Measurements from ENCODE around the gene GATC.
"Not testable (repeated sequence)": the region's sequence is repeated elsewhere in the genome, so short reads cannot be mapped to it uniquely, and the experiment has no call there.

GATC gene

DNA sequence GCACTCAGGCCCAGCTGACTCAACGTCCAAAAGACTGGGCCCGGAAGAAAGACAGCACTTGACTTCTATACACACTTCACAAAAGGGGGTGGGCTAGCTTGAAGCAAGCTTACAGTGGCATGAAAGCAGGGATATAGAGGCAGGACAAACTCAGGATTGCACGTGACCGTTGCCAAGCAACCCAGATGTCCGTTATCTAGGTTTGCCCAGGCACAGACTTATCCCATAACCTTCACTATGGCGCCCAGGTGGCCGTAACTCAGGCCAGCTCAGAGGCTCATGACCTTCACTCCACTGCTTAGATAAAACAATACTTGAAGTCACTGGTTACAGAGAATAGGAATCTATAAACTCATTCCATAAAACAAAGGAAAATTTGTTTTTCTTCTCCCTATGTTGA is 41.3 kb downstream of the GATC start:
- not testable (repeated sequence) for H2BK5ac ChIP-seq (ENCODE audit: low read length); H3K4ac ChIP-seq (ENCODE audit: low read length); H2AK5ac ChIP-seq (ENCODE audit: low read depth, low read length); H2AFZ ChIP-seq (ENCODE audit: low read length); H4K91ac ChIP-seq (ENCODE audit: low read depth, low read length, poor library complexity); H3K9me3 ChIP-seq (replicated peaks in 1 of 2; ENCODE audit: control insufficient read depth in 2 of 2, insufficient read depth in 1 of 2, low read depth in 1 of 2, low read length in 2 of 2); DNase-seq (ENCODE audit: low spot score); H3K4me2 ChIP-seq (ENCODE audit: insufficient read depth, low read length, poor library complexity, severe bottlenecking); H3K27me3 ChIP-seq (ENCODE audit: control insufficient read depth in 3 of 3, insufficient read depth in 3 of 3, low read depth in 1 of 3, low read length in 3 of 3); H3K9ac ChIP-seq (ENCODE audit: low read depth, low read length, poor library complexity); H3K4me3 ChIP-seq (ENCODE audit: low read length in 2 of 2); H2BK15ac ChIP-seq (ENCODE audit: low read length); H3K18ac ChIP-seq (ENCODE audit: low read length); H3K27ac ChIP-seq (replicated peaks; ENCODE audit: low read length); H3K79me1 ChIP-seq (ENCODE audit: low read depth, low read length); H3K4me1 ChIP-seq (ENCODE audit: control insufficient read depth in 2 of 2, insufficient read depth in 1 of 2, low read depth in 1 of 2, low read length in 2 of 2); H3K14ac ChIP-seq (ENCODE audit: low read length); H2BK120ac ChIP-seq (ENCODE audit: low read depth, low read length); H2BK12ac ChIP-seq (ENCODE audit: low read length); H3K23ac ChIP-seq (ENCODE audit: low read depth, low read length, poor library complexity); H4K8ac ChIP-seq (ENCODE audit: low read depth, low read length)
- WGBS, 2 donors (ENCODE audit: extremely low coverage in 2 of 2, insufficient read length in 2 of 2, insufficient replicate concordance in 1 of 2): no CpG with 5 or more reads among the region's 7 CpGs
- H3K36me3 ChIP-seq (replicated peaks in 1 of 2; ENCODE audit: control insufficient read depth in 2 of 2, insufficient read depth in 2 of 2, low read length in 2 of 2): peaks cover 0 to 25% of the 10 kb centered on the region in 2 donors

- Histone ChIP-seq H3K4me3 (ENCODE audit: low read length in 2 of 2) (no peak overlapping the region), H3K9me3 (replicated peaks in 1 of 2; ENCODE audit: control insufficient read depth in 2 of 2, insufficient read depth in 1 of 2, low read depth in 1 of 2, low read length in 2 of 2) (peaks cover 0 to 2% of the 10 kb centered on the region in 2 donors), H2BK5ac (ENCODE audit: low read length) (no peak overlapping the region), H2AFZ (ENCODE audit: low read length) (no peak overlapping the region), H3K23ac (ENCODE audit: low read depth, low read length, poor library complexity) (no peak overlapping the region), H2BK12ac (ENCODE audit: low read length) (no peak overlapping the region), H3K36me3 (replicated peaks in 1 of 2; ENCODE audit: control insufficient read depth in 2 of 2, insufficient read depth in 2 of 2, low read length in 2 of 2) (peaks cover 0 to 25% of the 10 kb centered on the region in 2 donors), H2BK15ac (ENCODE audit: low read length) (no peak overlapping the region), H3K14ac (ENCODE audit: low read length) (no peak overlapping the region), H4K91ac (ENCODE audit: low read depth, low read length, poor library complexity) (no peak overlapping the region), H3K9ac (ENCODE audit: low read depth, low read length, poor library complexity) (no peak overlapping the region), H2AK5ac (ENCODE audit: low read depth, low read length) (no peak overlapping the region), H3K4me1 (ENCODE audit: control insufficient read depth in 2 of 2, insufficient read depth in 1 of 2, low read depth in 1 of 2, low read length in 2 of 2) (peaks cover 0 to 3% of the 10 kb centered on the region in 2 donors), H3K27ac (replicated peaks; ENCODE audit: low read length) (no peak overlapping the region), H2BK120ac (ENCODE audit: low read depth, low read length) (no peak overlapping the region), H4K8ac (ENCODE audit: low read depth, low read length) (peak overlapping the region; percentile 23), H3K4ac (ENCODE audit: low read length) (no peak overlapping the region), H3K27me3 (ENCODE audit: control insufficient read depth in 3 of 3, insufficient read depth in 3 of 3, low read depth in 1 of 3, low read length in 3 of 3) (no peaks in the 10 kb centered on the region), H3K4me2 (ENCODE audit: insufficient read depth, low read length, poor library complexity, severe bottlenecking) (no peak overlapping the region), H3K79me1 (ENCODE audit: low read depth, low read length) (no peaks in the 10 kb centered on the region), H3K18ac (ENCODE audit: low read length) (no peak overlapping the region)
- WGBS, 2 donors (ENCODE audit: extremely low coverage in 2 of 2, insufficient read length in 2 of 2, insufficient replicate concordance in 1 of 2): no CpG with 5 or more reads among the region's 5 CpGs
- DNase-seq (ENCODE audit: low spot score): no peak
Observed at GRCh38 chr12:120488057-120488640, 41.9 kb downstream of the GATC start.

DNA sequence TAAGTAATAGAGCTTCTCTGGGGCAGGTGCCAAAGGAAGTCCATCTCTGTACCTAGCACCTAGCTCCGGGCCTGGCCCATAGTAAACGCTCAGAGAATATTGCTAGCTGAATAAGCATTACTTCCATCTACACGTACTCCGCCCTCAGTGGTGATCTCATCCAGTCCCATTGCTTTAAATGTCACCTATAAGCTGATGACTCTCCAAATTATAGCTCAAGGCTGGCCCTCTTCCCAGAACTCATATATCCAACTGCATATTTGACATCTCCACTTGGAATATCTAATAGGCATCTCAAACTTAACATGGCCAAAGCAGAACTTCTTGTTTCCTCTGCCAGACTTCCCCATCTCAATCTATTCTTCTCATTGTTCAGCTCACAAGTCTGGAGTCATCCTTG is 42.8 kb downstream of the GATC start:
- Histone ChIP-seq H4K8ac (ENCODE audit: low read depth, low read length) (no peak overlapping the region), H2BK12ac (ENCODE audit: low read length) (no peak overlapping the region), H3K14ac (ENCODE audit: low read length) (no peak overlapping the region), H3K9ac (ENCODE audit: low read depth, low read length, poor library complexity) (no peak overlapping the region), H2AFZ (ENCODE audit: low read length) (no peak overlapping the region), H2BK5ac (ENCODE audit: low read length) (no peak overlapping the region), H3K18ac (ENCODE audit: low read length) (no peak overlapping the region), H3K27me3 (ENCODE audit: control insufficient read depth in 3 of 3, insufficient read depth in 3 of 3, low read depth in 1 of 3, low read length in 3 of 3) (no peaks in the 10 kb centered on the region), H2BK15ac (ENCODE audit: low read length) (no peak overlapping the region), H3K36me3 (replicated peaks in 1 of 2; ENCODE audit: control insufficient read depth in 2 of 2, insufficient read depth in 2 of 2, low read length in 2 of 2) (peaks cover 0 to 25% of the 10 kb centered on the region in 2 donors), H3K27ac (replicated peaks; ENCODE audit: low read length) (no peak overlapping the region), H3K23ac (ENCODE audit: low read depth, low read length, poor library complexity) (no peak overlapping the region), H3K79me1 (ENCODE audit: low read depth, low read length) (no peaks in the 10 kb centered on the region), H3K4me2 (ENCODE audit: insufficient read depth, low read length, poor library complexity, severe bottlenecking) (no peak overlapping the region), H2AK5ac (ENCODE audit: low read depth, low read length) (no peak overlapping the region), H3K4me3 (ENCODE audit: low read length in 2 of 2) (no peak overlapping the region), H3K4me1 (ENCODE audit: control insufficient read depth in 2 of 2, insufficient read depth in 1 of 2, low read depth in 1 of 2, low read length in 2 of 2) (peaks cover 0 to 3% of the 10 kb centered on the region in 2 donors), H4K91ac (ENCODE audit: low read depth, low read length, poor library complexity) (no peak overlapping the region), H2BK120ac (ENCODE audit: low read depth, low read length) (no peak overlapping the region), H3K9me3 (replicated peaks in 1 of 2; ENCODE audit: control insufficient read depth in 2 of 2, insufficient read depth in 1 of 2, low read depth in 1 of 2, low read length in 2 of 2) (peaks cover 0 to 2% of the 10 kb centered on the region in 2 donors), H3K4ac (ENCODE audit: low read length) (no peak overlapping the region)
- no peak for DNase-seq (ENCODE audit: low spot score)
- no CpG with 5 or more reads among the region's 4 CpGs for WGBS, 2 donors (ENCODE audit: extremely low coverage in 2 of 2, insufficient read length in 2 of 2, insufficient replicate concordance in 1 of 2)

DNA sequence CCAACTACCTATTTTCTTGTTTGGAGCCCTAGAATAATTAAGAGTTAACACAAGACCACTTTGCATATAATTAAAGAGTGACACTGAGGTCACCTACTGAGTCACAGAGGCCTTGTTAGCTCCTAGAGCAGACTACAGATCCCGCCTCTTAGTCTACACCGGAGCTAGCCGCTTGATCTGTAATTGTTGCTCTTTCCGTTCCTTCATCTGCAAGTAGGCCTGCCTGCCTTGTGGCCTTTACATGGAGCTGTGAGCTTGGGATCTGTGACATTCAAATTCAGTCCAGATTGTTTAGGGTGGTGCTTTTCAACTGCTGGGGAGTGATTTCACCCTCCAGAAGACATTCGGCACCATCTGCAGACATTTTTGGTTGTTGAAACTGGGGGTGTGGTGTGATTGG is 44.1 kb downstream of the GATC start:
- peaks cover 0 to 25% of the 10 kb centered on the region in 2 donors for H3K36me3 ChIP-seq (replicated peaks in 1 of 2; ENCODE audit: control insufficient read depth in 2 of 2, insufficient read depth in 2 of 2, low read length in 2 of 2)
- H2BK5ac ChIP-seq (ENCODE audit: low read length): no peak overlapping the region
- peak overlapping the region in 1 of 2 donors; percentile 25 for H3K4me3 ChIP-seq (ENCODE audit: low read length in 2 of 2)
- no peak overlapping the region for H2AK5ac ChIP-seq (ENCODE audit: low read depth, low read length)
- H4K8ac ChIP-seq (ENCODE audit: low read depth, low read length): no peak overlapping the region
- no peak overlapping the region for H2BK12ac ChIP-seq (ENCODE audit: low read length)
- H2AFZ ChIP-seq (ENCODE audit: low read length): no peak overlapping the region
- no peak overlapping the region for H3K27ac ChIP-seq (replicated peaks; ENCODE audit: low read length)
- H3K18ac ChIP-seq (ENCODE audit: low read length): no peak overlapping the region
- H3K23ac ChIP-seq (ENCODE audit: low read depth, low read length, poor library complexity): no peak overlapping the region
- no peak overlapping the region for H2BK120ac ChIP-seq (ENCODE audit: low read depth, low read length)
- H2BK15ac ChIP-seq (ENCODE audit: low read length): no peak overlapping the region
- no peak overlapping the region for H3K9ac ChIP-seq (ENCODE audit: low read depth, low read length, poor library complexity)
- H3K14ac ChIP-seq (ENCODE audit: low read length): no peak overlapping the region
- H3K27me3 ChIP-seq (ENCODE audit: control insufficient read depth in 3 of 3, insufficient read depth in 3 of 3, low read depth in 1 of 3, low read length in 3 of 3): no peaks in the 10 kb centered on the region
- H4K91ac ChIP-seq (ENCODE audit: low read depth, low read length, poor library complexity): no peak overlapping the region
- no peaks in the 10 kb centered on the region for H3K79me1 ChIP-seq (ENCODE audit: low read depth, low read length)
- WGBS, 2 donors (ENCODE audit: extremely low coverage in 2 of 2, insufficient read length in 2 of 2, insufficient replicate concordance in 1 of 2): no CpG with 5 or more reads among the region's 5 CpGs
- no peak for DNase-seq (ENCODE audit: low spot score)
- H3K4ac ChIP-seq (ENCODE audit: low read length): no peak overlapping the region
- no peak overlapping the region for H3K4me2 ChIP-seq (ENCODE audit: insufficient read depth, low read length, poor library complexity, severe bottlenecking)
- peaks cover 0 to 2% of the 10 kb centered on the region in 2 donors for H3K9me3 ChIP-seq (replicated peaks in 1 of 2; ENCODE audit: control insufficient read depth in 2 of 2, insufficient read depth in 1 of 2, low read depth in 1 of 2, low read length in 2 of 2)
- H3K4me1 ChIP-seq (ENCODE audit: control insufficient read depth in 2 of 2, insufficient read depth in 1 of 2, low read depth in 1 of 2, low read length in 2 of 2): peaks cover 2 to 7% of the 10 kb centered on the region in 2 donors
